H1 (cell line): Measurements from ENCODE around the gene PSMD3. TPM values are rescaled to one million over a fixed set of nuclear protein-coding genes. Genes with fewer than 3 reads are reported as not detected.
A peak's percentile ranks its signal among the peaks of the same experiment; 100 is the strongest.

Experiments used
- CTCF ChIA-PET: fragments of 300-600 bp; sonication (Branson Sonifier 250); formaldehyde crosslinking; loops from one replicate; lab custom pipeline; 2021; ENCODE audit not compliant: partially characterized antibody; lab: Charles Lee
- POLR2A ChIA-PET: fragments of 300-600 bp; sonication (Branson Sonifier 250); formaldehyde crosslinking; loops from one replicate; lab custom pipeline; 2021; ENCODE audit warnings: inconsistent platforms; ENCODE audit not compliant: partially characterized antibody; lab: Charles Lee
- DNase-seq, 2 experiments: peaks; one replicate each; pipeline versions ENCODE4 v3.0.0 to v3.0.0-alpha.2; 2010 to 2022; ENCODE audit warnings: low spot score in 2 of 2, low read depth in 1 of 2, mixed read lengths in 1 of 2
- FAIRE-seq: peaks from 2 replicates; lab custom pipeline; 2011; peaks lifted over from hg19 to GRCh38; lab: Jason Lieb, UNC
- H2AFZ ChIP-seq: 2 replicates; pipeline ENCODE4 v1.8.1; 2012; ENCODE audit warnings: low read length, inconsistent platforms
- H2AK5ac ChIP-seq: 2 replicates; pipeline ENCODE4 v1.6.1; 2013; ENCODE audit warnings: low read depth, low read length
- H2BK120ac ChIP-seq: replicated peaks from 2 replicates; pipeline ENCODE3; 2013; ENCODE audit warnings: low read depth, low read length, inconsistent platforms
- H2BK12ac ChIP-seq: 2 replicates; pipeline ENCODE4 v1.6.1; 2013; ENCODE audit warnings: low read depth, low read length
- H2BK15ac ChIP-seq: 2 replicates; pipeline ENCODE4 v1.6.1; 2013; ENCODE audit warnings: low read length
- H2BK20ac ChIP-seq: 2 replicates; pipeline ENCODE4 v1.6.1; 2013; ENCODE audit warnings: low read length
- H2BK5ac ChIP-seq: 2 replicates; pipeline ENCODE4 v1.6.1; 2013; ENCODE audit warnings: low read depth, low read length
- H3K14ac ChIP-seq: 2 replicates; pipeline ENCODE4 v1.6.1; 2013; ENCODE audit warnings: inconsistent platforms; ENCODE audit not compliant: insufficient read length
- H3K18ac ChIP-seq: 2 replicates; pipeline ENCODE4 v1.6.1; 2013; ENCODE audit warnings: low read length; ENCODE audit errors: extremely low read depth
- H3K23ac ChIP-seq: 2 replicates; pipeline ENCODE4 v1.6.1; 2013; ENCODE audit warnings: inconsistent platforms; ENCODE audit not compliant: insufficient read length
- H3K23me2 ChIP-seq: 2 replicates; pipeline ENCODE4 v1.6.1; 2013; ENCODE audit warnings: low read depth, low read length
- H3K27ac ChIP-seq: 2 replicates; pipeline ENCODE4 v1.6.1; 2011; ENCODE audit warnings: low read depth, low read length, inconsistent platforms
- H3K27me3 ChIP-seq, 4 experiments: replicated peaks in 1 of 4; 1 replicate in 1 of 4; 2 replicates in 3 of 4; pipeline versions ENCODE4 v1.6.1 to v1.8.1; 2011 to 2013; ENCODE audit warnings: low read length in 3 of 4, mild to moderate bottlenecking in 3 of 4, inconsistent platforms in 2 of 4, mixed read lengths in 2 of 4, moderate library complexity in 1 of 4; ENCODE audit not compliant: control insufficient read depth in 3 of 4, insufficient read depth in 3 of 4; ENCODE audit errors: extremely low read depth in 1 of 4
- H3K36me3 ChIP-seq, 4 experiments: 2 replicates each; pipeline versions ENCODE4 v1.6.1 to v1.8.1; 2011 to 2013; ENCODE audit warnings: mild to moderate bottlenecking in 4 of 4, low read length in 3 of 4, moderate library complexity in 2 of 4, control low read depth in 1 of 4, inconsistent platforms in 1 of 4; ENCODE audit not compliant: insufficient read depth in 4 of 4, control insufficient read depth in 2 of 4
- H3K4ac ChIP-seq: replicated peaks from 2 replicates; pipeline ENCODE3; 2013; ENCODE audit warnings: low read length, low read depth, mixed read lengths, inconsistent platforms; ENCODE audit not compliant: insufficient read length
- H3K4me1 ChIP-seq, 4 experiments: replicated peaks in 1 of 4; 1 replicate in 1 of 4; 2 replicates in 3 of 4; pipeline versions ENCODE4 v1.6.1 to v1.8.1; 2011 to 2013; ENCODE audit warnings: low read length in 3 of 4, inconsistent platforms in 2 of 4, mixed read lengths in 1 of 4; ENCODE audit not compliant: insufficient read depth in 4 of 4, control insufficient read depth in 3 of 4
- H3K4me2 ChIP-seq, 2 experiments: 2 replicates each; pipeline versions ENCODE4 v1.6.1 to v1.8.1; 2011 to 2013; ENCODE audit warnings: low read depth in 2 of 2, low read length in 2 of 2, control low read depth in 1 of 2, inconsistent platforms in 1 of 2, mild to moderate bottlenecking in 1 of 2; ENCODE audit not compliant: insufficient read depth in 1 of 2
- H3K4me3 ChIP-seq, 4 experiments: fragments of 200-600, 300-600 bp in 1 of 4; sonication (generic), shearing (Covaris generic), sonication (Bioruptor Twin) in 1 of 4; 2 replicates each; pipeline versions ENCODE4 v1.5.1 to v1.8.1; 2011 to 2016; ENCODE audit warnings: low read length in 4 of 4, low read depth in 3 of 4, control low read depth in 2 of 4, inconsistent platforms in 2 of 4, mild to moderate bottlenecking in 2 of 4, mixed read lengths in 1 of 4, moderate library complexity in 1 of 4; ENCODE audit not compliant: insufficient read depth in 2 of 4; ENCODE audit errors: extremely low read depth in 1 of 4
- H3K56ac ChIP-seq: replicated peaks from 2 replicates; pipeline ENCODE3; 2013; ENCODE audit warnings: low read depth, mild to moderate bottlenecking, mixed read lengths, low read length, inconsistent platforms; ENCODE audit not compliant: insufficient read length
- H3K79me1 ChIP-seq: 2 replicates; pipeline ENCODE4 v1.6.1; 2013; ENCODE audit warnings: low read depth, low read length, control low read depth
- H3K79me2 ChIP-seq, 2 experiments: 2 replicates each; pipeline versions ENCODE4 v1.6.1 to v1.8.1; 2012 to 2013; ENCODE audit warnings: low read length in 2 of 2, mild to moderate bottlenecking in 2 of 2, inconsistent platforms in 1 of 2; ENCODE audit not compliant: insufficient read depth in 2 of 2, control insufficient read depth in 1 of 2
- H3K9ac ChIP-seq, 4 experiments: replicated peaks in 1 of 4; 1 replicate in 1 of 4; 2 replicates in 3 of 4; pipeline versions ENCODE4 v1.6.1 to v1.8.1; 2011 to 2013; ENCODE audit warnings: low read depth in 3 of 4, low read length in 3 of 4, control low read depth in 2 of 4, mild to moderate bottlenecking in 2 of 4, moderate library complexity in 2 of 4, inconsistent platforms in 1 of 4; ENCODE audit errors: extremely low read depth in 1 of 4
- H3K9me3 ChIP-seq, 2 experiments: 2 replicates each; pipeline versions ENCODE4 v1.6.1 to v1.8.1; 2012 to 2013; ENCODE audit warnings: mild to moderate bottlenecking in 2 of 2, moderate library complexity in 2 of 2, control low read depth in 1 of 2, inconsistent platforms in 1 of 2, low read depth in 1 of 2, low read length in 1 of 2, mixed read lengths in 1 of 2; ENCODE audit not compliant: insufficient read depth in 2 of 2
- H4K20me1 ChIP-seq, 2 experiments: replicated peaks in 1 of 2; 2 replicates each; pipeline versions ENCODE3 to v1.8.1; 2011 to 2013; ENCODE audit warnings: inconsistent platforms in 2 of 2, low read length in 2 of 2, mild to moderate bottlenecking in 1 of 2; ENCODE audit not compliant: insufficient read depth in 2 of 2, control insufficient read depth in 1 of 2
- H4K5ac ChIP-seq: 2 replicates; pipeline ENCODE4 v1.6.1; 2013; ENCODE audit warnings: low read length, low read depth, mixed read lengths, inconsistent platforms; ENCODE audit not compliant: insufficient read length
- H4K8ac ChIP-seq: 2 replicates; pipeline ENCODE4 v1.8.0; 2013; ENCODE audit warnings: mild to moderate bottlenecking, moderate library complexity, low read length, inconsistent platforms; ENCODE audit not compliant: insufficient read depth; ENCODE audit errors: extremely low read depth
- H4K91ac ChIP-seq: replicated peaks from 2 replicates; pipeline ENCODE3; 2013; ENCODE audit warnings: low read length, mixed read lengths, inconsistent platforms; ENCODE audit not compliant: insufficient read length
- ASH2L ChIP-seq: fragments of 200-600, 300-600 bp; sonication (generic); IDR thresholded peaks from one replicate; pipeline ENCODE4 v1.7.1; 2017; ENCODE audit warnings: low read length
- EZH2 ChIP-seq: fragments of 200-600 bp; sonication (generic); IDR thresholded peaks from 2 replicates; pipeline ENCODE4 v1.7.1; 2012; ENCODE audit warnings: low read depth, mild to moderate bottlenecking, moderate library complexity, low read length, inconsistent platforms; ENCODE audit not compliant: severe bottlenecking
- KDM1A ChIP-seq: fragments of 200-600, 300-600 bp; sonication (generic); IDR thresholded peaks from 2 replicates; pipeline ENCODE4 v1.7.1; 2016; ENCODE audit warnings: mild to moderate bottlenecking, low read length, borderline replicate concordance
- POU5F1 ChIP-seq: IDR thresholded peaks from 2 replicates; pipeline ENCODE4 v1.6.1; 2011; ENCODE audit warnings: low read depth, mild to moderate bottlenecking, low read length, moderate library complexity
- RBBP5 ChIP-seq: IDR thresholded peaks from 2 replicates; pipeline ENCODE4 v1.7.1; 2012; ENCODE audit warnings: low read depth, mild to moderate bottlenecking, inconsistent platforms, low read length, moderate library complexity, borderline replicate concordance
- RFX5 ChIP-seq: IDR thresholded peaks from 2 replicates; pipeline ENCODE4 v1.6.1; 2011; ENCODE audit warnings: low read depth, low read length, improper control_type of control experiment, borderline replicate concordance
- RXRA ChIP-seq: IDR thresholded peaks from 2 replicates; pipeline ENCODE4 v1.6.1; 2011; ENCODE audit warnings: low read depth, mild to moderate bottlenecking, low read length, moderate library complexity; ENCODE audit not compliant: insufficient read depth
- SP4 ChIP-seq: IDR thresholded peaks from 2 replicates; pipeline ENCODE4 v1.6.1; 2012; ENCODE audit warnings: low read length, inconsistent platforms
- TAF1 ChIP-seq: IDR thresholded peaks from 2 replicates; pipeline ENCODE4 v1.6.1; 2011; ENCODE audit warnings: mild to moderate bottlenecking, low read depth, low read length
- TBP ChIP-seq: IDR thresholded peaks from 2 replicates; pipeline ENCODE4 v1.6.1; 2011; ENCODE audit warnings: low read depth, low read length, improper control_type of control experiment
- WGBS, 2 experiments: shearing (Covaris generic) in 1 of 2; methylation state at CpG; one replicate each; pipeline versions ENCODE4 v1.1.6 to v1.1.7; 2013 to 2015; ENCODE audit warnings: low lambda C conversion rate in 2 of 2, mixed read lengths in 2 of 2, inconsistent platforms in 1 of 2, low coverage in 1 of 2, missing lambda C conversion rate in 1 of 2; ENCODE audit not compliant: insufficient replicate concordance in 2 of 2, insufficient coverage in 1 of 2, insufficient read length in 1 of 2; ENCODE audit errors: extremely low coverage in 1 of 2, missing lambda C conversion rate in 1 of 2; 5-methylcytosine and 5-hydroxymethylcytosine counted together
- polyA plus RNA-seq, 7 experiments: library from polyadenylated mRNA; depleted of rRNA in 3 of 7; stranded (reverse) in 5 of 7; unstranded in 2 of 7; fragments of >200 nt in 5 of 7; fragments of 200-250 nt in 2 of 7; gene quantifications; 1 replicate in 5 of 7; 2 replicates in 1 of 7; 4 replicates in 1 of 7; pipeline versions ENCODE4 v1.2.1 to v1.2.3, GENCODE V29; 2011 to 2013; ENCODE audit warnings: missing spikeins in 2 of 7, mixed read lengths in 2 of 7
- total RNA-seq: library from RNA; stranded (reverse); fragmentation: NEBNext Ultra II Directional; extraction: Animal tissue kit (Norgen Biotek cat#: 25700); gene quantifications from 2 replicates; pipeline ENCODE4 v1.2.1, GENCODE V29; 2021

PSMD3 gene
- total and polyA plus RNA-seq, 2 of the 8 experiments (the other 6 are each of a cell fraction or from before 2014, with no cell fraction given) = 151 to 198 TPM

GRCh38 chr17:40018211-40019121, 37.9 kb downstream of the PSMD3 start:
- H3K4me1 ChIP-seq = peaks cover 0 to 27% (median 18%) of the 10 kb centered on the region in 4 experiments; a peak in 6 of 7 replicates
- H3K18ac ChIP-seq = peak overlapping the region; percentile 81
- WGBS, 2 experiments = 36% methylated on average over 12 of the region's 15 CpGs; no CpG with 5 or more reads in 1 of the 2 experiments
- H3K27me3 ChIP-seq = peaks cover 0 to 2% (median 0%) of the 10 kb centered on the region in 4 experiments; a peak in 2 of 7 replicates
- POLR2A ChIA-PET = interaction anchor here (0.5 to 4.6 kb wide), 24 partner anchors 7 to 398 kb away, joined by 3 to 42 read pairs (median 4); partner anchors contain the start of genes CASC3, MED24, NR1D1 and PSMD3
- no peaks in the 10 kb centered on the region; the same call in 1 of the 2 replicates for H3K23me2 ChIP-seq
- H2BK15ac ChIP-seq = peak overlapping the region; percentile 95
- peak overlapping the region; percentile 88; the same call in 1 of the 2 replicates for H2BK5ac ChIP-seq
- no peak overlapping the region for H3K23ac ChIP-seq
- H3K14ac ChIP-seq = no peak overlapping the region
- FAIRE-seq (no peak), DNase-seq (peak; percentile 29 to 76)
- peak overlapping the region in 1 of 4 experiments; percentile 13; a peak in 3 of 7 replicates for H3K9ac ChIP-seq
- H2BK120ac ChIP-seq = peak overlapping the region; percentile 19
- H3K56ac ChIP-seq = no peak overlapping the region
- no peaks in the 10 kb centered on the region for H3K79me2 ChIP-seq
- H4K20me1 ChIP-seq = no peaks in the 10 kb centered on the region
- peak overlapping the region; percentile 75; the same call in 1 of the 2 replicates for H2AK5ac ChIP-seq
- no peaks in the 10 kb centered on the region for H3K9me3 ChIP-seq
- H4K8ac ChIP-seq = no peak overlapping the region; the same call in 1 of the 2 replicates
- peak overlapping the region; percentile 28 for H4K5ac ChIP-seq
- 0 out of 2 replicates have a peak, but pooled peaks cover 2% of the 10 kb centered on the region for H3K79me1 ChIP-seq
- H3K4me2 ChIP-seq = peak overlapping the region; percentile 57 to 64
- peak overlapping the region in 2 of 4 experiments; percentile 5 to 39; a peak in 2 of 8 replicates for H3K4me3 ChIP-seq
- H2AFZ ChIP-seq = no peak overlapping the region
- CTCF ChIA-PET = interaction anchor here (0.9 to 15.0 kb wide), 17 partner anchors 9 to 101 kb away, joined by 3 to 428 read pairs (median 4); no protein-coding TSS in a partner anchor
- H3K4ac ChIP-seq = peak overlapping the region; percentile 4
- peak overlapping the region; percentile 43 for H3K27ac ChIP-seq
- H3K36me3 ChIP-seq = peaks cover 2 to 12% (median 9%) of the 10 kb centered on the region in 4 experiments; a peak in 5 of 8 replicates
- 0 out of 2 replicates have a peak overlapping the region, but pooled peaks have one; percentile 55 for H2BK20ac ChIP-seq
- H2BK12ac ChIP-seq = peak overlapping the region; percentile 64; the same call in 1 of the 2 replicates
- peak overlapping the region; percentile 34 for H4K91ac ChIP-seq
- TF ChIP-seq RFX5 = no peak
- TF ChIP-seq EZH2 = no peak
- TF ChIP-seq ASH2L = peak; percentile 20
- TF ChIP-seq SP4 = no peak
- peak; percentile 54; the same call in 1 of the 2 replicates for TF ChIP-seq TAF1
- TF ChIP-seq TBP = peak; percentile 66
- no peak for TF ChIP-seq POU5F1
- peak; percentile 47; the same call in 1 of the 2 replicates for TF ChIP-seq KDM1A
- no peak for TF ChIP-seq RXRA
- TF ChIP-seq RBBP5 = 0 out of 2 replicates have a peak, but pooled peaks have one; percentile 57
